ENCODE measurements around the gene PAX5.
A peak's percentile ranks its signal among the peaks of the same experiment; 100 is the strongest.

Gene PAX5

GRCh38 chr9:36928670-36929349 lies 105.3 kb downstream of the PAX5 start (continued):
- TF ChIP-seq ZBTB44 (tag by site-specific recombination; IDR thresholded peaks at IDR 0.05) (peak; percentile 65; the same call in 1 of the 2 replicates), ZNF423 (tag by site-specific recombination; IDR thresholded peaks at IDR 0.05) (peak; percentile 91), ZBTB1 (tag by site-specific recombination; IDR thresholded peaks at IDR 0.05) (no peak), ZNF24 (tag by site-specific recombination; IDR thresholded peaks at IDR 0.05) (peak; percentile 82), IKZF3 (tag by site-specific recombination; IDR thresholded peaks at IDR 0.05) (no peak), ZFP69B (tag by site-specific recombination; IDR thresholded peaks at IDR 0.05) (no peak), ZNF600 (tag by site-specific recombination; IDR thresholded peaks at IDR 0.05) (peak; percentile 34; the same call in 1 of the 2 replicates), ZSCAN18 (tag by site-specific recombination; IDR thresholded peaks at IDR 0.05) (no peak), ZNF777 (tag by site-specific recombination; IDR thresholded peaks at IDR 0.05; ENCODE audit: borderline replicate concordance) (no peak), ZNF692 (tag by site-specific recombination; IDR thresholded peaks at IDR 0.05) (no peak), PRDM4 (tag by site-specific recombination; IDR thresholded peaks at IDR 0.05) (peak; percentile 93), ZNF362 (tag by site-specific recombination; IDR thresholded peaks at IDR 0.05) (no peak), ZNF18 (tag by site-specific recombination; IDR thresholded peaks at IDR 0.05) (peak; percentile 60; the same call in 1 of the 2 replicates), ZNF549 (tag by site-specific recombination; IDR thresholded peaks at IDR 0.05) (no peak), ZNF114 (tag by site-specific recombination; IDR thresholded peaks at IDR 0.05) (no peak), ZNF785 (tag by site-specific recombination; IDR thresholded peaks at IDR 0.05) (no peak), ZNF169 (tag by site-specific recombination; IDR thresholded peaks at IDR 0.05) (no peak), ZNF398 (tag by site-specific recombination; IDR thresholded peaks at IDR 0.05) (no peak), ZNF211 (tag by site-specific recombination; IDR thresholded peaks at IDR 0.05; ENCODE audit: low read depth) (no peak), HOXA7 (CRISPR knock-in tag; IDR thresholded peaks at IDR 0.05; ENCODE audit: borderline replicate concordance) (no peak), SALL2 (tag by site-specific recombination; IDR thresholded peaks at IDR 0.05; ENCODE audit: borderline replicate concordance) (no peak), ZNF677 (tag by site-specific recombination; IDR thresholded peaks at IDR 0.05) (no peak), ZNF132 (tag by site-specific recombination; IDR thresholded peaks at IDR 0.05; ENCODE audit: borderline replicate concordance) (no peak), ZNF488 (tag by site-specific recombination; IDR thresholded peaks at IDR 0.05) (peak; percentile 59; the same call in 1 of the 2 replicates), ZNF585B (tag by site-specific recombination; IDR thresholded peaks at IDR 0.05) (no peak)

All from HEK293 (cell line).